DOHH2 (cell line): ENCODE measurements around the gene TP53I13.

ENCODE experiments used
- CTCF ChIP-seq: fragments of 200-600 bp; sonication (generic); IDR thresholded peaks from one replicate; pipeline ENCODE4 v1.5.1; 2014; ENCODE audit warnings: antibody characterized with exemption, mild to moderate bottlenecking, low read depth, low read length; ENCODE audit not compliant: poor library complexity, severe bottlenecking
- EZH2phosphoT487 ChIP-seq: fragments of 200-600 bp; sonication (generic); IDR thresholded peaks from 2 replicates; pipeline ENCODE4 v1.6.1; 2017; ENCODE audit warnings: borderline replicate concordance, mild to moderate bottlenecking, antibody characterized with exemption, low read length, moderate library complexity, mixed read lengths

GRCh38 chr17:29546830-29547229, 21.7 kb upstream of the TP53I13 start:
- no peak for TF ChIP-seq CTCF
- TF ChIP-seq EZH2phosphoT487, result no peak
